Measurements from ENCODE around the gene SYNM.
"Not testable (repeated sequence)": the region's sequence is repeated elsewhere in the genome, so short reads cannot be mapped to it uniquely, and the experiment has no call there.

SYNM gene

GRCh38 chr15:99057697-99058420 is 47.0 kb upstream of the SYNM start:
- TF ChIP-seq POU6F1 (CRISPR knock-in tag; IDR thresholded peaks at IDR 0.05; ENCODE audit: borderline replicate concordance, low read depth) (no peak), ESRRG (CRISPR knock-in tag; IDR thresholded peaks at IDR 0.05) (no peak), ZFP3 (CRISPR knock-in tag; IDR thresholded peaks at IDR 0.05) (no peak)
- ATAC-seq = no peak

GRCh38 chr15:99058421-99058870 is 46.4 kb upstream of the SYNM start:
- ATAC-seq = peak; percentile 39
- TF ChIP-seq RARB (CRISPR knock-in tag; IDR thresholded peaks at IDR 0.05) = no peak
- TF ChIP-seq TSHZ2 (CRISPR knock-in tag; IDR thresholded peaks at IDR 0.05) = no peak
- no peak for TF ChIP-seq CREB5 (CRISPR knock-in tag; IDR thresholded peaks at IDR 0.05; ENCODE audit: low read depth)

GRCh38 chr15:99059010-99059981 is 45.6 kb upstream of the SYNM start:
- TF ChIP-seq ZNF70 (CRISPR knock-in tag; IDR thresholded peaks at IDR 0.05) = no peak
- TF ChIP-seq ZFP3 (CRISPR knock-in tag; IDR thresholded peaks at IDR 0.05) = 0 out of 2 replicates have a peak, but pooled peaks have one; percentile 15
- peak; percentile 96 for ATAC-seq

- ATAC-seq = not testable (repeated sequence)
Measured at GRCh38 chr15:99060186-99060585, 44.7 kb upstream of the SYNM start.

- no peak for ATAC-seq
- TF ChIP-seq TCF4 (CRISPR knock-in tag; IDR thresholded peaks at IDR 0.05; ENCODE audit: borderline replicate concordance) (no peak), CSDC2 (CRISPR knock-in tag; IDR thresholded peaks at IDR 0.05) (no peak)
Measured at GRCh38 chr15:99062226-99062625, 42.7 kb upstream of the SYNM start.

GRCh38 chr15:99068186-99068585 is 36.7 kb upstream of the SYNM start:
- ATAC-seq = no peak
- TF ChIP-seq CSDC2 (CRISPR knock-in tag; IDR thresholded peaks at IDR 0.05) = no peak
- TF ChIP-seq ZFP30 (CRISPR knock-in tag; IDR thresholded peaks at IDR 0.05) = no peak
- TF ChIP-seq POU6F1 (CRISPR knock-in tag; IDR thresholded peaks at IDR 0.05; ENCODE audit: borderline replicate concordance, low read depth) = no peak
- TF ChIP-seq ZC3H10 (CRISPR knock-in tag; IDR thresholded peaks at IDR 0.05) = no peak
- TF ChIP-seq ARNTL (CRISPR knock-in tag; IDR thresholded peaks at IDR 0.05; ENCODE audit: borderline replicate concordance, low read depth) = no peak
- TF ChIP-seq SNAI2 (CRISPR knock-in tag; IDR thresholded peaks at IDR 0.05) = no peak
- TF ChIP-seq TOX (CRISPR knock-in tag; IDR thresholded peaks at IDR 0.05; ENCODE audit: borderline replicate concordance) = no peak
- TF ChIP-seq TSHZ2 (CRISPR knock-in tag; IDR thresholded peaks at IDR 0.05) = no peak
- TF ChIP-seq OSR1 (CRISPR knock-in tag; IDR thresholded peaks at IDR 0.05) = no peak
- no peak for TF ChIP-seq GLIS3 (CRISPR knock-in tag; IDR thresholded peaks at IDR 0.05)
- TF ChIP-seq ESRRG (CRISPR knock-in tag; IDR thresholded peaks at IDR 0.05) = no peak
- TF ChIP-seq ZNF565 (CRISPR knock-in tag; conservative IDR thresholded peaks at IDR 0.05; ENCODE audit: low read depth) = no peak
- TF ChIP-seq PPARA (CRISPR knock-in tag; IDR thresholded peaks at IDR 0.05; ENCODE audit: borderline replicate concordance) = no peak
- TF ChIP-seq RARB (CRISPR knock-in tag; IDR thresholded peaks at IDR 0.05) = no peak

Measured in SK-N-SH treated with all-trans-retinoic acid at 6 μM for 48 hours (cell line).